OCI-LY1 (cell line): ENCODE results near the gene TERT.

Experiments
- EZH2 ChIP-seq: fragments of 200-600 bp; sonication (generic), shearing (Covaris generic); IDR thresholded peaks from 2 replicates; pipeline ENCODE4 v1.8.0; 2017; ENCODE audit warnings: borderline replicate concordance, mixed run types, mild to moderate bottlenecking, antibody characterized with exemption, low read length, moderate library complexity, mixed read lengths
- TF ChIP-seq, protein P1 (sequence below): fragments of 200-600 bp; sonication (generic), shearing (Covaris generic); IDR thresholded peaks from 2 replicates; pipeline ENCODE4 v1.5.1; 2017; ENCODE audit warnings: mild to moderate bottlenecking, antibody characterized with exemption, low read length, moderate library complexity, mixed read lengths

DNA sequence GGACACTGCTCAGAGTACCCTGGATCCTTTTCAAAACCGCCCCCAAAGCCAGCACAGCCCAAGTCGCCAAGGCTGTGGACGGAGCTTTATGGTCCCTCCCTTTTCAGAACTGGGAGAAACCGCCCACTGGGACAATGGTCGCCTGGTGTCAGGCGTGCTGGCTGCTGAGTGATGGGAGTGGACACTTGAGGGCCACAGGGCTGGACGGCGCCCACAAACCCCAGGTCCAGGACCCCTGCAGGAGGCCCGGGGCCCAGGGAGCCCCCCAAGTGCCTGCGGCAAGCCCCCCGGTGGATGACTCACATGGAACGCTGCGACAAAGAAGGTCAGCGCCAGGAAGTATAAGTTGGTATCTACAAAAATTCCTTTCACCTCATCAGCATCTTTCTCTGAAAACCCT lies 39.1 kb upstream of the TERT start:
- TF ChIP-seq, protein P1, sequence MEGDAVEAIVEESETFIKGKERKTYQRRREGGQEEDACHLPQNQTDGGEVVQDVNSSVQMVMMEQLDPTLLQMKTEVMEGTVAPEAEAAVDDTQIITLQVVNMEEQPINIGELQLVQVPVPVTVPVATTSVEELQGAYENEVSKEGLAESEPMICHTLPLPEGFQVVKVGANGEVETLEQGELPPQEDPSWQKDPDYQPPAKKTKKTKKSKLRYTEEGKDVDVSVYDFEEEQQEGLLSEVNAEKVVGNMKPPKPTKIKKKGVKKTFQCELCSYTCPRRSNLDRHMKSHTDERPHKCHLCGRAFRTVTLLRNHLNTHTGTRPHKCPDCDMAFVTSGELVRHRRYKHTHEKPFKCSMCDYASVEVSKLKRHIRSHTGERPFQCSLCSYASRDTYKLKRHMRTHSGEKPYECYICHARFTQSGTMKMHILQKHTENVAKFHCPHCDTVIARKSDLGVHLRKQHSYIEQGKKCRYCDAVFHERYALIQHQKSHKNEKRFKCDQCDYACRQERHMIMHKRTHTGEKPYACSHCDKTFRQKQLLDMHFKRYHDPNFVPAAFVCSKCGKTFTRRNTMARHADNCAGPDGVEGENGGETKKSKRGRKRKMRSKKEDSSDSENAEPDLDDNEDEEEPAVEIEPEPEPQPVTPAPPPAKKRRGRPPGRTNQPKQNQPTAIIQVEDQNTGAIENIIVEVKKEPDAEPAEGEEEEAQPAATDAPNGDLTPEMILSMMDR = no peak
- TF ChIP-seq EZH2 = no peak
